Measurements from ENCODE around the gene THY1.
A peak's percentile ranks its signal among the peaks of the same experiment; 100 is the strongest.

The THY1 gene

DNA sequence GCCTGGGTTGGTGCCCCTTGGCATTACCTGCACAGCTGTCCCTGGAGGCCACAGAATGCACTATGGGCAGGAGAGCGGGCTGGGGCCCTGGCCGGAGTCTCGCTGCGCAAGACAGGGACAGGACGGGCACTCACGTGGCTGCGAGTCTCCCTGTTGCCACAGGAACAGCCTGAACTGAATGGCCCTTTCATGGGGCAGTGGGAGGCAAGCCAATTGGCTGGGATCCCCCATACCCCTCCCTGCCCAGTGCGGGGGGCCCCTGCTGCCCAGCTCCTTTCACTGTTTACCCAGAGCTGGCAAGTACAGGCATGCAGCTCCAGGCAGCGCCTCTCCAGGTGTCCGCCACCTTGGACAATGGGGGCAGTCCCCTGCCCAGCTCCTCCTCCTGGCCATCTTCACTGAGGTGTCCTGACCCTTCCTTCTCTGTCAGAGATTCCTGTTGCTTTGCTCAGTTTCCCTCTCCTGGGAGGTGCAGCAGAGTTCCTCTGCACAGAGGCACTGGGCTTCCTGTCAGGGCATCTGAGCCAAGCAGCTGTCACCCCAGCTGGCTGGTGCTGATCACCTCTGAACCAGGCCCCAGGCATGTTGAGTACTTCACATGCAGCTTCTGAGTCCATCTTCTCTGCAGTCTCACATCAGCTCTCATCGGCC, 46.6 kb downstream of the THY1 start:
- no peaks in the 10 kb centered on the region for H3K79me2 ChIP-seq (ENCODE audit: control insufficient read depth, insufficient read depth, low read length, unreplicated experiment)
- peaks cover 33% of the 10 kb centered on the region for H3K4me1 ChIP-seq (ENCODE audit: control insufficient read depth, insufficient read depth, low read length, unreplicated experiment)
- H3K36me3 ChIP-seq (ENCODE audit: insufficient read depth, low read length): no peaks in the 10 kb centered on the region
- no peaks in the 10 kb centered on the region for H3K27me3 ChIP-seq (ENCODE audit: insufficient read depth, low read length)
- H2AFZ ChIP-seq (ENCODE audit: low read length, unreplicated experiment): no peak overlapping the region
- no peak overlapping the region for H3K4me3 ChIP-seq (ENCODE audit: low read depth, low read length)
- peak overlapping the region; percentile 39; the same call in 1 of the 2 replicates for H3K27ac ChIP-seq (ENCODE audit: low read depth, low read length)

DNA sequence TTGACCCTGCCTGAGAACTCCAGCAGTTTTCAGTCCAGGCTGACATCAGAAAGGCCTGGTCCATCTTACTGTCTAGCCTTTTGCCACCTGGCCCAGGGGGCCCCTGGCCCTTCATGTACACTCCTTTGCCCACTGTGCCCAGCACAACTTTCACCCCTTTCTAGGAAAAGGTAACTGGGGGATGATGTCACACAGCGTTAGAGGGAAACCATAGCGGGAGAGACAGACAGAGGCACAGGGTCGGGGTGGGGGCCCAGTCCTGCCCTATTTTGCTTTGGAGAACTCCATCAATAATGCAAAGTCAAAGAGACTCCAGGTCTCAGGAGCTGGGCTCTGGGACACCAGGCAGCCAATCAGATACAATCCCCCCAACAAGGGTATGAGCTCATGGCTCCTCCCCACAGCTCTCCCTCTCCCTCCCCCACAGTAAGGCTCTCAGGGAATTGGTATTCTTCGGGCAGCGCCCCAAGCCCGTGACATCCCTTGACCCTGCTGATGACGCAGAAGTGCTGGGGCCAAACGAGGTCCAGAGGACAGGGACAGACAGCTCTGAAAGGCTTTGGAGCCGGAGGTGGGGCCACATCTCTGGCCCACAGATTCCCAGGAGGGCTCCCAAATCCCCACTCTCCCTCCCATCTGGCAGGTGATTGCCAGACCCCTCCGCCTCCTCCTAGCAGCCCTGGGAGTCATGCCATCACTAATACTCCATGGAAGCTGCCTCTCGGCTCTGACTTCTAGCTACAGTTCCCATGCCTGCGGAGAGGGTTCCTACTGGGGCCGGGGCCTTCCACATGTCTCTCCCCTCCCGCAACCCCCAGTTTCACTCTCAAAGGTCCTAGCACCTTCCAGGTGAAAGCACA, 47.4 kb downstream of the THY1 start:
- Histone ChIP-seq H3K27ac (ENCODE audit: low read depth, low read length) (peak overlapping the region; percentile 39; the same call in 1 of the 2 replicates), H3K4me3 (ENCODE audit: low read depth, low read length) (no peak overlapping the region), H3K79me2 (ENCODE audit: control insufficient read depth, insufficient read depth, low read length, unreplicated experiment) (no peaks in the 10 kb centered on the region), H3K27me3 (ENCODE audit: insufficient read depth, low read length) (no peaks in the 10 kb centered on the region), H3K36me3 (ENCODE audit: insufficient read depth, low read length) (no peaks in the 10 kb centered on the region), H3K4me1 (ENCODE audit: control insufficient read depth, insufficient read depth, low read length, unreplicated experiment) (peaks cover 33% of the 10 kb centered on the region), H2AFZ (ENCODE audit: low read length, unreplicated experiment) (no peak overlapping the region)

DNA sequence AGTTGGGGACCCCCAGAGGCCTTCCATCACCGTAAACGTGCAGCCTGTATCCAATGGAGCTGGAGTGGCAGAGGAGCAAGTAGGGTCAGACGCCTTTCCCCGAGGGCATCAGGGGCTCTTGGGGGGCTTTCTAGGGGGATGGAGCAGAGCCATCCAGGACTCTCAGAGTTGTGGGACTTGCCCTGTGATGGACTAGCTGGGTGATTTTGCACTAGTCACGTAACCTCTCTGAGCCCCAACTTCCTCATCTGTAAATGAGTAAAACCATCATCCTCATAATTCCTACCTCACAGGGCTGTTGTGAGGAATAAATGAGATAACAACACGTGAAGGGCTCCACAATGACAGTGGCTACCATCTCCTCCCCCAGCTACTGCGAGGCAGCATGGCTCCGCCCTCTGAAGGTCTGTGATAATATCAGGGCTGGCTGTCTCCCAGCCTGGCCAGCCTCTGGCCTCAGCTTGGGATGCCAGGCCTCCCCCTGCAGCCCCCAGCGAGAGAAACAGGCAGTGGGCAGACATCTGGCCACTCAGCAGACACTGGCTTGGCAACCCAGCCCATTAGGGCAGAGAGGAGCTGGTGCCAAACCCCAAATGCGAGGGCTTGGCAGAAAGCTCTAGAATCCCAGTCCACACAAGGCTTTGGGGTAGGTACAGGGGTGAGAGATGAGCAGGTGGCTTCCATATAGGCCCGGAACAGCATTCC, 48.2 kb downstream of the THY1 start:
- H3K27me3 ChIP-seq (ENCODE audit: insufficient read depth, low read length): 0 out of 2 replicates have a peak, but pooled peaks cover 3% of the 10 kb centered on the region
- no peak overlapping the region for H2AFZ ChIP-seq (ENCODE audit: low read length, unreplicated experiment)
- no peaks in the 10 kb centered on the region for H3K36me3 ChIP-seq (ENCODE audit: insufficient read depth, low read length)
- peak overlapping the region; percentile 14; the same call in 1 of the 2 replicates for H3K27ac ChIP-seq (ENCODE audit: low read depth, low read length)
- H3K4me3 ChIP-seq (ENCODE audit: low read depth, low read length): no peak overlapping the region
- H3K4me1 ChIP-seq (ENCODE audit: control insufficient read depth, insufficient read depth, low read length, unreplicated experiment): peaks cover 33% of the 10 kb centered on the region
- no peaks in the 10 kb centered on the region for H3K79me2 ChIP-seq (ENCODE audit: control insufficient read depth, insufficient read depth, low read length, unreplicated experiment)

DNA sequence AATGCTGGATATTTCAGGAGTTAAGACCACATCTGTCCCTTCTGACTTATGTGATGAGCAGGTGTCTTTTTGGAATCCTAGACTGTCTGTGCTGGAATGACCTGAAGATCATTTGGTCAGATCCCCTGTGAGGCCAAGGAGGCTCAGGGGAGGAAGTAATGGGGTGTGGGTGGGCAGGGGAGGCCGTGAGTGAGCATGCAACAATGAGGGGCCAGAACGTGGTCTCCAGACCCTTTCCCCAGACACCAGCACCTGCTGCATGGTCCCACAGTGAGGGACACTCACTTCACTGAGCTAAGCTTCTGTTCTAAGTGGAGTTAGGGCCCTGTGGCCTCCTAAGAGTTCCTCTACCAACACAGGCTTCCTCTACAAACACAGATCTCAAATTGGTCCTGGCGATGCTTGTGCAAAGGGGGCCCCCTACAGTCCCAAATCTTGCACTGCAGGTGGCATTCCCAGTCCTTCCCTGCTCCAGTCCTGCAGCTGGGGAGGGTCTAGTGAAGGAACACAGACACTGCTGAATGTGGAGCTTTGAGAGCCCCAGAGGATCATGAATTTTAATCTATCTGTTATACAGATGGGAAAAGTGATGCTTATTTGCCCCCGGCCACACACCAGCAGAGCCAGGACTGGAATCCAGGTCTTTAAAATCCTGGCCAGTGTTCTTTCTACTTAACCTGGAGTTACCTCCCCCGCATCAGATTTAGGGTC, 48.9 kb downstream of the THY1 start:
- no peak overlapping the region for H2AFZ ChIP-seq (ENCODE audit: low read length, unreplicated experiment)
- no peak overlapping the region for H3K4me3 ChIP-seq (ENCODE audit: low read depth, low read length)
- peaks cover 37% of the 10 kb centered on the region for H3K4me1 ChIP-seq (ENCODE audit: control insufficient read depth, insufficient read depth, low read length, unreplicated experiment)
- no peak overlapping the region for H3K27ac ChIP-seq (ENCODE audit: low read depth, low read length)
- H3K36me3 ChIP-seq (ENCODE audit: insufficient read depth, low read length): no peaks in the 10 kb centered on the region
- no peaks in the 10 kb centered on the region for H3K79me2 ChIP-seq (ENCODE audit: control insufficient read depth, insufficient read depth, low read length, unreplicated experiment)
- 0 out of 2 replicates have a peak, but pooled peaks cover 3% of the 10 kb centered on the region for H3K27me3 ChIP-seq (ENCODE audit: insufficient read depth, low read length)

DNA sequence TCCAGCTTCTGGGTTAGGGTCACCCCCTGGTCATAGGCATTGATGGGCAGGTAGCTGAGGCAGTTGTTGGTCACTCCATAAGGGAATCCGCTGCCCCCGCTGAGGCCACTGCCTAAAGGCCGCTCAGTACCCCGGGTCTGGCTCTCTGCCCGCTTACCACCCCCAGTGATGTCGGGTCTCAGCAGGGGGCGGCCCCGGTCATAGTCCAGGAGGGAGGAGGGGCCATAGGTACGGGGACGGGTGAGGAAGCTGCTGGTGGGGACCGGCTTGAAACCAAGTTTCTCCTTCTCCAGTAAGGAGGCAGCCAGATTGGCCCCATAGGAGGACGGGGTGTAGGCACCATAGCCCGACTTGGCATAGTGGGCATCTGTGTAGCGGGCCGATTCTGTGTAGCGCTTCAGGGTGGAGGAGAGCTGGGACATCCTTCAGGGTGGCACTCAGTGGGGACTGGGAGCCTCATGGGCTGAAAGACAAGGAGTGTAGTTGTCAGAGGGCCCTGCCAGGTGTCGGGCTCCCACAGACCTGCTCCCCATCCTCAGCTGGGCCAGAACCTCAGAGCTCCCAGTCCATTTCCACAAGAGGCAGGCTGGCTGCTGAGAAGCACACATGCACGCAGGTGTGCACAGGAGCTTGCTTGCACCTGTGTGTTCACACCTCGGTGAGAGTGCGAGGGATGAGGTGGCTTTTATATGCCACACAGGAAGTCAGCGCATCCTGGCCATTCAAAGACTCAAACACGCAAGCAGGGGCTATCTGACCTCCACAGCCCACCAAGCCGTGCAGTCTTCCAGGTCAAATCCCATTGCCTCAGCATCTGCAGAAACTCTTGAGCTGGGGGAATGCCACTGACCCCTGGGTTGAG, 49.7 kb downstream of the THY1 start:
- peaks cover 44% of the 10 kb centered on the region for H3K4me1 ChIP-seq (ENCODE audit: control insufficient read depth, insufficient read depth, low read length, unreplicated experiment)

DNA sequence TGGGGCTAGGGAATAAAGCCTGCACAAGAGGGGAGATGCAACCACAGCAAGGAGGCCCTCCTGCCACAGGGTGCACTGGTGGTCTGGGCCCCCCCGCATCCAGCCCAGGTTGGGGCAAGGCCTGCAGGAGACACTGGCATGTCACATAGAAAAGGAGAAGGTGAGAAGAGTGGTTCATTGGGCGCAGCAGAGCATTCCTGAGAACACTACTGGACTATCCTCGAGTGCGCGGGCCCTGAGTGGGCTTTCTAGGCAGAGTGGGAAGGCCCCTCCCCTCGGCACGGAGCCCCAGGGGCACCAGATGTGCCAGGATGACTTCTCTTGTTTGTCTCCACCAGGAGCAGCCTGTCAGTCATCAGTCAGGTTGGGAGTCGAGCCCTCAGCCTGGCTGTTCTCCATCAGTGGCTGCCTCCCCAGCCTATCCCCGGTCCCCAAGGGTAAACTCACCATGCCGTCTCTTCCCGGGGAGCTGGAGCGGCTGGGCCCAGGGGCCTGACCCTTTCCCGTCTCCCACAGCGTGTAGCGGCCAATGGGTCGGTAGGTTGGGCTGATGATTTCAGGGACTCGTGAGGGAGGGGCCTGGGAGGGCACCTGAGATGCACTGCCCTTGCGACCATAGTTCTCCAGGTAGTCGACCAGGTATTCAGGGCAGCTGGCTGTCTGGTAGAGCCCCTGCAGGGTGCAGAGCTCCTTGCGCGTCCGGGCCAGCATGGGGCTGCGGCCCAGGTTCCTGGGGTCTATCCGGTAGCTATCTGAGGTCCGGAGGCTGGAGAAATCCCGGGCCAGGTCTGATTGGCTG, 50.5 kb downstream of the THY1 start:
- Histone ChIP-seq H2AFZ (ENCODE audit: low read length, unreplicated experiment) (no peak overlapping the region), H3K36me3 (ENCODE audit: insufficient read depth, low read length) (no peaks in the 10 kb centered on the region), H3K27ac (ENCODE audit: low read depth, low read length) (no peak overlapping the region), H3K4me1 (ENCODE audit: control insufficient read depth, insufficient read depth, low read length, unreplicated experiment) (peaks cover 44% of the 10 kb centered on the region), H3K27me3 (ENCODE audit: insufficient read depth, low read length) (peaks cover 6% of the 10 kb centered on the region; the same call in 1 of the 2 replicates), H3K79me2 (ENCODE audit: control insufficient read depth, insufficient read depth, low read length, unreplicated experiment) (no peaks in the 10 kb centered on the region), H3K4me3 (ENCODE audit: low read depth, low read length) (no peak overlapping the region)

More for the DNA sequence above, 49.7 kb downstream of the THY1 start:
- Histone ChIP-seq H3K36me3 (ENCODE audit: insufficient read depth, low read length) (no peaks in the 10 kb centered on the region), H3K27ac (ENCODE audit: low read depth, low read length) (no peak overlapping the region), H3K27me3 (ENCODE audit: insufficient read depth, low read length) (0 out of 2 replicates have a peak, but pooled peaks cover 3% of the 10 kb centered on the region), H3K79me2 (ENCODE audit: control insufficient read depth, insufficient read depth, low read length, unreplicated experiment) (no peaks in the 10 kb centered on the region), H2AFZ (ENCODE audit: low read length, unreplicated experiment) (no peak overlapping the region), H3K4me3 (ENCODE audit: low read depth, low read length) (no peak overlapping the region)

DNA sequence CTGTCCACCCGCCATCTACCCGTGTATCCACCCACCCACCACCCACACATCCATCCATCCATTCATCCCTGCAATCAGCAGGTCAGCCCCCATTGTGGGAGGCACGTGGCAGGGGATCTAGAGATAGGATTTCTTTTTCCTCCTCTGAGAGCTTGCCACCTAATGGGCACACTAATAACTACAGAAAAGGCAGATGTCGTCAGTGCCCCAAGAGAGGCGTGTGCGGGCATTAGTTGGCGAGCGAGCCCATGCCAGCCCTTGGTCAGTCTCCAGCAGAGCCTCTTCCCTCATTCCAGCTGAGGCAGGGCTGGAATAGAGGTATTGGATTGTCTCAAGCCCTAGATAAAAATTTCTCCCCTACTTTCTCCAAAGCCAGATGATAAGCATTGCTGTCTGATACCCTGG, 51.2 kb downstream of the THY1 start:
- H2AFZ ChIP-seq (ENCODE audit: low read length, unreplicated experiment): no peak overlapping the region
- no peak overlapping the region for H3K4me3 ChIP-seq (ENCODE audit: low read depth, low read length)
- H3K27ac ChIP-seq (ENCODE audit: low read depth, low read length): no peak overlapping the region
- H3K4me1 ChIP-seq (ENCODE audit: control insufficient read depth, insufficient read depth, low read length, unreplicated experiment): peaks cover 39% of the 10 kb centered on the region
- H3K79me2 ChIP-seq (ENCODE audit: control insufficient read depth, insufficient read depth, low read length, unreplicated experiment): no peaks in the 10 kb centered on the region
- H3K27me3 ChIP-seq (ENCODE audit: insufficient read depth, low read length): peaks cover 11% of the 10 kb centered on the region; the same call in 1 of the 2 replicates
- no peaks in the 10 kb centered on the region for H3K36me3 ChIP-seq (ENCODE audit: insufficient read depth, low read length)

DNA sequence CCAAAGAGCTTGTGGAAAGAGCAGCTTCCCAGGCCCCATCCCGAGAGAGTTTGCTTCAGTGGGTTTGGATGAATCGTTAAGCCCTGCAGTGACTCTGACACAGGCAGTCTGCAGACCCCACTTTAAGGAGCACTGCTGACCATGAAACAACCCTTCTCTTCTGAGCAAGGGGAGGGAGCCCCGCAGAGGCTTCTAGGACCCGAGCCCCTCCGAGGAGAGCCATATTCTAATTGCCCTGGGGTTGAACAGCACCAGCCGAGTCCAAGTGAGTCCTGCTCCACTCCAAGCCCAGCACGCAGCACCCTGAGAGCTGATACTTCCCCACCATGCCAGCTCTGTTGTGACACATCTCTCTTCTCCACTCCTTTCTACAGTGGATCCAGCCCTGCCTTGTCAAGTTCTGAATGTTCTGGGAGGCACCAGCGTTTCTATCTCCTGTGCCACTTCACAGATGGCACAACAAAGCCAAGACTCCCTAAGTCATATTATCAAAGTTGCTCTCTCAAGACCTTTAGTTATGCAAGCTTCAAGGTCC, 51.8 kb downstream of the THY1 start:
- Histone ChIP-seq H3K79me2 (ENCODE audit: control insufficient read depth, insufficient read depth, low read length, unreplicated experiment) (no peaks in the 10 kb centered on the region), H2AFZ (ENCODE audit: low read length, unreplicated experiment) (no peak overlapping the region), H3K27ac (ENCODE audit: low read depth, low read length) (no peak overlapping the region), H3K4me1 (ENCODE audit: control insufficient read depth, insufficient read depth, low read length, unreplicated experiment) (peaks cover 33% of the 10 kb centered on the region), H3K36me3 (ENCODE audit: insufficient read depth, low read length) (no peaks in the 10 kb centered on the region), H3K27me3 (ENCODE audit: insufficient read depth, low read length) (peaks cover 13% of the 10 kb centered on the region; the same call in 1 of the 2 replicates), H3K4me3 (ENCODE audit: low read depth, low read length) (no peak overlapping the region)

Data from ACC112 (cell line).